ENCODE measurements around the gene COL4A6.

The COL4A6 gene

GRCh38 chrX:108267557-108267956 lies 170.7 kb downstream of the COL4A6 start:
- Histone ChIP-seq H3K4me3 (no peak overlapping the region), H3K36me3 (ENCODE audit: insufficient read depth, low read length) (no peaks in the 10 kb centered on the region), H3K9ac (ENCODE audit: insufficient read length) (no peak overlapping the region), H3K9me3 (ENCODE audit: low read depth, low read length) (no peaks in the 10 kb centered on the region), H3K27ac (no peak overlapping the region)
- DNase-seq (ENCODE audit: low read depth, low spot score): no peak
- TF ChIP-seq POLR2AphosphoS5 (IDR thresholded peaks at IDR 0.05; ENCODE audit: borderline replicate concordance, low read depth, low read length) (no peak), EZH2 (IDR thresholded peaks at IDR 0.05) (no peak), FOXP2 (optimal IDR thresholded peaks at IDR 0.05; ENCODE audit: control extremely low read depth, extremely low read length, insufficient read depth) (no peak)

DNA sequence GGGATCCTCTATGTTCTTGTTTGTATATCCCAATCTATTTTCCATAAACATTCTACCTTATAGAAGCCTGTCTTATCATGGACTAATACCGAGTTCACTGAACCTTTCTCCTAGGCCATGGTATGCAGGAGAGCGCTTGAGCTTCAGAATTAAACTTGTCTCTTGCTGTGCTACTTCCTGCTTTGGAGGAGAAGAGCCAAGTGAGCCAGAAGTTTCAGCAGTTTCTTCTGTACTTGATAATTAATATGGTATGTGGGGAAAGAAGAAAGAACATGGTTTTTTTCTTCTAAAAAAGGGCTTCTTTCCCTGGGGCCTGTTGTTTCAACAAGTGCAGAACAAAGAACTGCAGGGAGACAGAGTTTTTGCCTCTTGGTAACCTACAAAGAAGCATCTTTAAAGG lies 173.8 kb downstream of the COL4A6 start:
- peak; percentile 34 for DNase-seq (ENCODE audit: low read depth, low spot score)
- TF ChIP-seq FOXP2 (optimal IDR thresholded peaks at IDR 0.05; ENCODE audit: control extremely low read depth, extremely low read length, insufficient read depth) (no peak), EZH2 (IDR thresholded peaks at IDR 0.05) (no peak), POLR2AphosphoS5 (IDR thresholded peaks at IDR 0.05; ENCODE audit: borderline replicate concordance, low read depth, low read length) (no peak)
- no peak overlapping the region for H3K9ac ChIP-seq (ENCODE audit: insufficient read length)
- no peak overlapping the region for H3K4me3 ChIP-seq
- no peak overlapping the region for H3K27ac ChIP-seq
- no peaks in the 10 kb centered on the region for H3K9me3 ChIP-seq (ENCODE audit: low read depth, low read length)
- no peaks in the 10 kb centered on the region for H3K36me3 ChIP-seq (ENCODE audit: insufficient read depth, low read length)

- DNase-seq (ENCODE audit: low read depth, low spot score): no peak
- no peaks in the 10 kb centered on the region for H3K36me3 ChIP-seq (ENCODE audit: insufficient read depth, low read length)
- H3K27ac ChIP-seq: no peak overlapping the region
- H3K9ac ChIP-seq (ENCODE audit: insufficient read length): no peak overlapping the region
- no peak overlapping the region for H3K4me3 ChIP-seq
- H3K9me3 ChIP-seq (ENCODE audit: low read depth, low read length): no peaks in the 10 kb centered on the region
- TF ChIP-seq FOXP2 (optimal IDR thresholded peaks at IDR 0.05; ENCODE audit: control extremely low read depth, extremely low read length, insufficient read depth) (no peak), POLR2AphosphoS5 (IDR thresholded peaks at IDR 0.05; ENCODE audit: borderline replicate concordance, low read depth, low read length) (no peak), EZH2 (IDR thresholded peaks at IDR 0.05) (no peak)
Observed at GRCh38 chrX:108261549-108262203, 176.5 kb downstream of the COL4A6 start.

DNA sequence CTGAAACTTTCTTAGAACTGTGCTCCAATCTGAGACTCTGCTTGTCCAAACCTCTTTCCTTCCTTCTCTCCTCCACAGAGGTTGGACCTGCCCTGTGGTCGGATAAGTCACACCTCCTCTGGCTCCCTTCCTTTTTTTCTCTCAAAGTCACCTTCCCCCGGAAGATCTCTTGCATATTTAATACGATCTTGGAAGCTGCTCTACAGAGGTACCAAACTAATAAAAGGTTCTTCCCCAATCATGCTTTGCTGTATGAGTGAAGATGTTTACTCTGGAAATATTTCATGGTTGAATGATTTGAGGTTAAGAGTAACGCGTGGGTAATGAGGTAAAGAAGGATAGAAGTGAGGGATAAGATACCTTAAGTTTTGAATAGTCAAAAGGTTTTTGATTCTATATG lies 180.7 kb downstream of the COL4A6 start:
- DNase-seq (ENCODE audit: low read depth, low spot score): no peak
- H3K9ac ChIP-seq (ENCODE audit: insufficient read length): no peak overlapping the region
- TF ChIP-seq FOXP2 (optimal IDR thresholded peaks at IDR 0.05; ENCODE audit: control extremely low read depth, extremely low read length, insufficient read depth) (no peak), POLR2AphosphoS5 (IDR thresholded peaks at IDR 0.05; ENCODE audit: borderline replicate concordance, low read depth, low read length) (no peak), EZH2 (IDR thresholded peaks at IDR 0.05) (no peak)

GRCh38 chrX:108254636-108255035 lies 183.6 kb downstream of the COL4A6 start:
- H3K36me3 ChIP-seq (ENCODE audit: insufficient read depth, low read length): no peaks in the 10 kb centered on the region
- no peak overlapping the region for H3K4me3 ChIP-seq
- H3K9ac ChIP-seq (ENCODE audit: insufficient read length): no peak overlapping the region
- no peak overlapping the region for H3K27ac ChIP-seq
- DNase-seq (ENCODE audit: low read depth, low spot score): no peak
- TF ChIP-seq EZH2 (IDR thresholded peaks at IDR 0.05) (no peak), POLR2AphosphoS5 (IDR thresholded peaks at IDR 0.05; ENCODE audit: borderline replicate concordance, low read depth, low read length) (no peak), FOXP2 (optimal IDR thresholded peaks at IDR 0.05; ENCODE audit: control extremely low read depth, extremely low read length, insufficient read depth) (no peak)
- no peaks in the 10 kb centered on the region for H3K9me3 ChIP-seq (ENCODE audit: low read depth, low read length)

More for the DNA sequence above, 180.7 kb downstream of the COL4A6 start:
- H3K27ac ChIP-seq: no peak overlapping the region
- no peaks in the 10 kb centered on the region for H3K9me3 ChIP-seq (ENCODE audit: low read depth, low read length)
- H3K36me3 ChIP-seq (ENCODE audit: insufficient read depth, low read length): no peaks in the 10 kb centered on the region
- no peak overlapping the region for H3K4me3 ChIP-seq

- TF ChIP-seq POLR2AphosphoS5 (IDR thresholded peaks at IDR 0.05; ENCODE audit: borderline replicate concordance, low read depth, low read length): no peak
- TF ChIP-seq FOXP2 (optimal IDR thresholded peaks at IDR 0.05; ENCODE audit: control extremely low read depth, extremely low read length, insufficient read depth): no peak
- no peak for TF ChIP-seq EZH2 (IDR thresholded peaks at IDR 0.05)
- no peak overlapping the region for H3K9ac ChIP-seq (ENCODE audit: insufficient read length)
- DNase-seq (ENCODE audit: low read depth, low spot score): no peak
- no peaks in the 10 kb centered on the region for H3K9me3 ChIP-seq (ENCODE audit: low read depth, low read length)
- no peaks in the 10 kb centered on the region for H3K36me3 ChIP-seq (ENCODE audit: insufficient read depth, low read length)
- H3K4me3 ChIP-seq: no peak overlapping the region
- H3K27ac ChIP-seq: no peak overlapping the region
Observed at GRCh38 chrX:108250654-108251579, 187.3 kb downstream of the COL4A6 start.

- Histone ChIP-seq H3K27ac (no peak overlapping the region), H3K9me3 (ENCODE audit: low read depth, low read length) (no peaks in the 10 kb centered on the region), H3K9ac (ENCODE audit: insufficient read length) (no peak overlapping the region), H3K36me3 (ENCODE audit: insufficient read depth, low read length) (no peaks in the 10 kb centered on the region), H3K4me3 (no peak overlapping the region)
- TF ChIP-seq FOXP2 (optimal IDR thresholded peaks at IDR 0.05; ENCODE audit: control extremely low read depth, extremely low read length, insufficient read depth) (no peak), POLR2AphosphoS5 (IDR thresholded peaks at IDR 0.05; ENCODE audit: borderline replicate concordance, low read depth, low read length) (no peak), EZH2 (IDR thresholded peaks at IDR 0.05) (no peak)
- no peak for DNase-seq (ENCODE audit: low read depth, low spot score)
Observed at GRCh38 chrX:108246304-108246954, 191.8 kb downstream of the COL4A6 start.

DNA sequence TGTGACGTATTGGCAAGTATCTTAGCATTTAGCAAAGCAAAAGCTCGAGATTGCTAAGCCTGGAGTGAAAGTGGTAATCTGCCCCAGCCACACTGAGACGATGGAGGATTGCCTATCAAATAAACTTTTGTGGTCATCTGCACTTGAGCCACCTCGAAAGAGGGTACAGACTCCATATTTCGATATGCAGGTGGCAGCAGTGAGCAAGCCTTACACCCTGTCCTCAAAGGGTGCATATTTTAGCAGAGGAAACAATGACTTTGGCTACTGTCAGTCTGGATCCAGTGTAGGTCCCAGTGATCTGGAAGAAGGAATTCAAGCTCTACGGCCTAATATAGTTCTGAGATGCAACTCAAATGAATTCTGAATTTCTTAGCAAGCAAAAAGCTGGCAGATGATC lies 192.8 kb downstream of the COL4A6 start:
- no peak for DNase-seq (ENCODE audit: low read depth, low spot score)
- H3K36me3 ChIP-seq (ENCODE audit: insufficient read depth, low read length): no peaks in the 10 kb centered on the region
- no peaks in the 10 kb centered on the region for H3K9me3 ChIP-seq (ENCODE audit: low read depth, low read length)
- H3K9ac ChIP-seq (ENCODE audit: insufficient read length): no peak overlapping the region
- H3K4me3 ChIP-seq: no peak overlapping the region
- no peak for TF ChIP-seq EZH2 (IDR thresholded peaks at IDR 0.05)
- no peak for TF ChIP-seq FOXP2 (optimal IDR thresholded peaks at IDR 0.05; ENCODE audit: control extremely low read depth, extremely low read length, insufficient read depth)
- no peak for TF ChIP-seq POLR2AphosphoS5 (IDR thresholded peaks at IDR 0.05; ENCODE audit: borderline replicate concordance, low read depth, low read length)
- no peak overlapping the region for H3K27ac ChIP-seq
